RWPE1 (cell line): ENCODE measurements around the gene SLC66A1.

Experiments
- CTCF ChIA-PET: fragments of 350-600 bp; sonication (Branson Sonifier 250); formaldehyde crosslinking; extraction: SDS; loops from one replicate; lab custom pipeline; 2021; lab: Yijun Ruan, JAX
- POLR2A ChIA-PET: fragments of 400-600 bp; formaldehyde crosslinking; extraction: SDS; loops from one replicate; lab custom pipeline; 2020; ENCODE audit warnings: antibody characterized with exemption; ENCODE audit not compliant: low non-redundant PET; lab: Yijun Ruan, JAX
- DNase-seq: peaks from one replicate; pipeline ENCODE4 v3.0.0; 2012; ENCODE audit warnings: low spot score
- H3K27ac ChIP-seq: fragments of 450-650 bp; 2 replicates; pipeline ENCODE4 v1.5.1; 2017
- CTCF ChIP-seq: fragments of 450-650 bp; conservative IDR thresholded peaks from 2 replicates; pipeline ENCODE4 v1.5.1; 2017; ENCODE audit warnings: low read depth, mild to moderate bottlenecking

The SLC66A1 gene

GRCh38 chr1:19363536-19364152, 51.5 kb downstream of the SLC66A1 start:
- no peak for DNase-seq
- no peak for TF ChIP-seq CTCF
- ChIA-PET POLR2A (no interaction called here), CTCF (interaction anchor here (0.7 to 1.0 kb wide), 2 partner anchors 10 to 43 kb away, joined by 3 read pairs; no protein-coding TSS in a partner anchor)
- H3K27ac ChIP-seq, result peak overlapping the region; percentile 52

- POLR2A ChIA-PET, result no interaction called here
- CTCF ChIA-PET, result no interaction called here
- no peak for DNase-seq
- no peak for TF ChIP-seq CTCF
- no peak overlapping the region for H3K27ac ChIP-seq
Observed at GRCh38 chr1:19365721-19366120, 53.6 kb downstream of the SLC66A1 start.

DNA sequence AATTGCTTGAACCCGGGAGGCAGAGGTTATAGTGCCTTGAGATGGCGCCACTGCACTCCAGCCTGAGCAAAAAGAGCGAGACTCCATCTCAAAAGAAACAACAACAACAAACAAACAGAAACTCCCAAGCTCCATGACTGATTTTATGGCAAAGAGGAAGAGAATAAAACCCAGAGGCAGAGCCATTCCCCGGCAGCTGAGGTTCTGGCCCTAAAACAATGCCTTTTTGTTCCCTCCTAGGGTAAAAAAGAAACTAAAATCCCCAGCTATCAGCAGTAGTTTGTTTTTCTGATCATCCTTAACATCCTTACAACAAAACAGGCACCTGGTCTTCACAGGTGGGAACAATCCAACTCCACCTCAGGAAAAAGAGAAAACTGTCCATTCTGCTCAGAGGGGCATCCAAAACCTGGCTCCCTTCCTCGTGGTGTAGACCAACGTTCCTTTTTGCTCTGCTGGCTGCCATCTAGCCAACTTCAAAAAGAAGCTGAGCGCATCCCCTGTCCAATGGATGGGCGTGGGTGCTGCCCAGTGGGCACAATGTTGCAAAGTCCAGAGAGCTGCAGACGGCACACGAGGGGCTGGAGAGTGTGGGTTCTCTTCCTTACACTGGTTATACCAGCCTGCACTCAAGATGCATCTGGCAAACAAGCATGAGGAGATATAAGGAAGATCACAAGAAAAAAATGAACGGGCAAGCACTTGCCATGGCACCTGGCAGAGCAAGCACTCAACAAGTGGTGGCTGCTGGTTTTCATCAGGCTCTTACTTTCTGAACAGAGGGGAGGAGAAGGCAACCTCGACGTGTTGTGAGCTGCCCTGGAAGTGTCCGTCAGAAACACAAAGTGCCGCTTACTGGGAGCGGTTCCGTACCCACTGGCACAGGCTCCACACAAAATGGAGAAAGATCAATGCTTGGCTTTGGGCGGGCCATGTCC, 54.7 kb downstream of the SLC66A1 start:
- ChIA-PET CTCF (interaction anchor here (0.5 to 1.4 kb wide), 2 partner anchors 23 to 102 kb away, joined by 3 to 6 read pairs; no protein-coding TSS in a partner anchor), POLR2A (no interaction called here)
- peak overlapping the region; percentile 68 for H3K27ac ChIP-seq
- DNase-seq, result no peak
- no peak for TF ChIP-seq CTCF

- no peak for TF ChIP-seq CTCF
- peak overlapping the region; percentile 68 for H3K27ac ChIP-seq
- POLR2A ChIA-PET, result no interaction called here
- CTCF ChIA-PET, result interaction anchor here (1.4 kb wide), 1 partner anchor 24 kb away, joined by 6 read pairs; no protein-coding TSS in a partner anchor
- DNase-seq, result peak; percentile 57
Observed at GRCh38 chr1:19367584-19368041, 55.5 kb downstream of the SLC66A1 start.

GRCh38 chr1:19368050-19368449, 55.9 kb downstream of the SLC66A1 start:
- peak overlapping the region; percentile 68 for H3K27ac ChIP-seq
- POLR2A ChIA-PET, result no interaction called here
- DNase-seq, result no peak
- CTCF ChIA-PET, result no interaction called here
- TF ChIP-seq CTCF, result no peak

DNA sequence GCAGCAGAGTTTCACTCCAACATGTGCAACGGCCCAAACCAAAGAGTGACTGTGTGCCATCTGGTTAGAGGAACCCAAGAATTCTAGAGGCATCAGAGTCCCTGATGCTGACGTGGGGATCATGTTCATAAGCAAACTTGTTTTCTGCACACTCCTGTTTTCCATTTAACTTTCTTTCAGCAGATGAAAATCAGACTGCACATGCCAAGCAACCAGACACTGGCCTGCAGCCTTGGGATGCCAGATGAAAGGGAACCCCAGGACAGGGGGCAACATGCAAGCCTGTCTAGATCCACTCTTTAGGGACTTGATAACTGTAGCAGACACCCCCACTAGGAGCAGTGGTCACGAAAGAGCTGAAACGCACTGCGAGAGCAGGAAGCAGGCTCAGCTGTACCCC, 56.8 kb downstream of the SLC66A1 start:
- ChIA-PET CTCF (no interaction called here), POLR2A (no interaction called here)
- peak overlapping the region; percentile 34 for H3K27ac ChIP-seq
- no peak for DNase-seq
- no peak for TF ChIP-seq CTCF
